Stimulated activated naive CD4-positive, alpha-beta T cell treated with Interleukin-2 at 50 U/mL for 16 hours (primary cell): ENCODE data around the gene HS3ST3B1.
A peak's percentile ranks its signal among the peaks of the same experiment; 100 is the strongest.

Experiments
- DNase-seq: peaks from one replicate; lab custom pipeline; 2025; lab: John Stamatoyannopoulos, UW

HS3ST3B1 gene

DNA sequence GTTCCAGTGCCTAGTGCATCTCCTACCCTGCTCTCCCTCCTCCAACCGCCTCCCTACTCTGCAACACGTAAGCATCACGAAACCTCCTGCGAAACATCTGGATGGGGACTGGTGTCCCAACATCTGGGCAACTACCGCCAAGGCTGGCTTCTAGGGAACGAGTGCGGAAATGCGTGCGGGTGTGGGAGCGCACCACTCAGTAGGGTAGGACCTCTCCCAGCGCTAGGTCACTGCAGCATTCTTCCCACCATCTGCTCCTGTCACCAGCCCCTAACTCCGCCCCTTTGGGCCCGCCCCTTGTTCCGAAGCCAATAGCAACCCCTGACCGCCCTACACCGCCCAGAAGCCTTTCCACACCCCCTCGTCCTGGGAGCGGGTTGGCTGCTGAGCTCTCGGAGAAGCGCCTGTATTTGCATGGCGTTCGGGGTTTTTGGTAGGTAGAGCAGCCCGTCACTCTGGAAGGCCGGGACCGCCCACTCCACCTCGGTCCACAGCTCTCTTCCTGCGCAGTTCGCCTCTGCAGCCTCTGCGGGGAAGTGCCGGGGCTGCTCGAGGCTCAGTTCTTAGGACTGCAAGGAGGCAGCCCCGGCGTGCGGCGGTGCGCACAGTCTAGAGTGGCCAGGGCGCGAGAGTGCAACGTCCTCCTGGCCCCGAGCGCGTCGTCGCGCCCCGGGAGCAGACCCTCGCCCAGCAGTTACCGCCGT lies at the start of gene HS3ST3B1:
TSS of gene HS3ST3B1 (plus strand) at position 507 of the 704 bp plus-strand sequence. CDS start 438 bp downstream, outside the sequence.
- DNase-seq = peak; percentile 100

DNA sequence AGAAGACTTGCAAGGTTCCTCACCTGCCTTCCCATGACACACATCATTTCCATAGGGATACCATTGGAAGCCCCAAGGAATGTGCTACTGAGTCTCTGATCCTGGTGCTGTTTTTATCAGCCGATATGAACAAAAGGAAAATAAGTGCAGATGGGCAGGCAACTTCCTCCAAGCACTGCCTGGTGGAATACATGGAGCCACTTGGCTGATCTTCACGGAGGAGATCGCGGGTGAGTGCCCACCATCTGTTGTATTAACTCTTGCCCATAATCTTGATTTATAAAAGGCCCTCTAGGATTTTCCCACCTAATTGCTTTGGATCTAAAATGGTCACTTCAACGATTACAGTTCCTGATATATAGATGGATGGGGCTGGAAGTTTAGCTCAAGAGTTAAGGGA lies 39.5 kb upstream of the HS3ST3B1 start:
- no peak for DNase-seq

DNA sequence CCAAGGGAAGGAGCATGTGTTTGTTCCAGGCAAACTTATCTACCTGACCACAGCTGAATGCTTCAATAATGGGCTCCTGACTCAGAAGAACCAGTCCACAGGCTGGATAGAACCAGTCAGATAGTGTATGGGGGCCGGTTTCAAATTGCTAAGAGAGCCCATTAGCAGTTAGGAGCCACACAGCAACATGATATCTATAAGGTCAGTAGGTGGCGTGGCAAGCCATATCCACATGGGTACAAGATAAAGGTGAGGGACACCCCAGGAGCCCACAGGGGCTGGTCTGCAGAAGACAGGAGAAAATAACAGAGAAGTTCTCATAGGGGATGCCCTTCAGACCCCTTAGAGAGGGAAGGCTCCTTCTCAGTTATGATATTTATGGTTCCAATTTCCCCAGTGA lies 32.6 kb upstream of the HS3ST3B1 start:
- no peak for DNase-seq

DNA sequence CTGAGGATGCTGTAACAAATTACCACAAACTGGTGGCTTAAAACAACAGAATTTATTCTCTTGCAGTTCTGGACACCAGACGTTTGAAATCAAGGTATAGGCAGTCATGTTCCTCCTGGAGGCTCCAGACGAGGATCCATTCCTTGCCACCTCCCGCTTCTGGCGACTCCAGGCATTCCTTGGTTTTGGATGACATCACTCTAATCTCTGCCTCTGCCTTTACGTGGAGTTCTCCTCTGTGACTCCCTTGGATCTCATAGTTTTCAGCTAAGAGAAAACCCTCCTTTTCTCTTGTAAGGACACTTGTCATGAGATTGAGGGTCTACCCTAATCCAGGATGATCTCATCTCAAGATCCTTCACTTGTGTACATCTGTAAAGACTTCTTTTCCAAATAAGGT lies 31.4 kb upstream of the HS3ST3B1 start:
- no peak for DNase-seq

DNA sequence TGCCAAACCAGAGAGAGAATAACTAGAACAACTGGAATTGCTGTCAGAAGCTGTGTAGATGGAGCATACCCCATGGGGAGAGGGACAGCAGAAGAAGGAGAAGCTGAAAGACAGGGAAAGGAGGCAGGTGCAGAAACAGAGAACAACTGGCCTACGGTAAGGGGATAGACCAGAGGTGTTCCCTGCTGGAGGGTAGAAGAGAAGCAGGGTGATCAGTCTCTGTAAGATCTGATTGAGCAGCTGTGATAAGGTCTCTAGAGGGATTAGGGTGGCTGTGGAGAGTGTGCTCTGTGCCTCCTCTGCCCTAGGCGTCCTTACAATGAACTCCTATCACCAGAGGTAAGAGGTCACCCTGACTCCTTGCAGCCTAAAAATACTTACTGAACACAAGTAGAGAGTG lies 30.4 kb upstream of the HS3ST3B1 start:
- DNase-seq = no peak

DNA sequence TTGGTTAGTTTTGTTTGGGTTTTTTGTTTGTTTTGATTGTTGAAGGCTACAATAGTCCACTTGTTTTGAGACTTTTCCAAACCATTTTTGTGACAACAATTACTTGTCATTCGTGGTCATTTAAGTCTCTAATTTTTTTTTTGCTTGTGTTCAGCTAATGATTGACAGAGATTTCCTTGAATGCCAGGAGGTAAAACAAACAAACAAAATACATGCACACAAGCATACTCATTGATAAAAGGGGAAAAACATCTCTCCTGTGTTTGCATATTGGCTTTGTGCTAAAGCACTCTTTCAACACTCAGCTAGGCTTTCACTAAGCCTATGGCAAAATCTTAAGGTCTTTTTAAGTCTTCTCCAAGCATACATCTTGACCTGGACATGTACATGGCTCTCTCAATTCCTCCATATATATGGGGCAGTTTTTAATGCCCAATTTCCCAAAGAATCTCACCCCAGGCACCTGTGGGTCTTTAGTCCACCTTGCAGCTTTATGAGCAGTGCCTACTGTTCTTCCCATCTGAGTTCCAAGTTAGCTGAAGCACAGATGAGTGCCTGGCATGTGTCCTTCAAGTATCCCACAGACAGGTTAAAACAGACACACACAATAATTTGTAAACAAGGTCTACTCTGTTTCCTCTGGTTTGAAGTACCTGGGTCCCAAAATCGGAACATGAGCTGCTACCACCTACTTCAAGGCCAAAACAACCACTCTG lies 24.2 kb upstream of the HS3ST3B1 start:
- no peak for DNase-seq

DNA sequence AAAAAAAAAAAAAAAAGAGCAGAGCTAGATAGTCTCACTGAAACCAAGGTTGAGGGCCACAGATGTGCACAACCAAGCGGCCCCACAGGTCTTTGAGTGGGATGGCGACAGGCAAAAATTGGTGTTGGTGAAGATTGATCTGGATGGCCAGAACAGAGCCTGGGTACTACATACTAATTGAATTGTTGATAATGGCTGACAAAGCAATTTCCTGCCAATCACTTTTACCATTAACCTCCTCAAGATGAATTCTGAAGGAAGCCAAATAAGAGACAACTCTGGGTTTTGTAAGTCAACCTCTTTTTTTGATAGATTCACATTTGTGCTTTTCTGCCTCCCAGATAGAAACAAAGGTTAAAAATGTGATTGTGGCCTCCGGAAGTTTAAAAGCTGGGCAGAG lies 19.4 kb upstream of the HS3ST3B1 start:
- no peak for DNase-seq

DNA sequence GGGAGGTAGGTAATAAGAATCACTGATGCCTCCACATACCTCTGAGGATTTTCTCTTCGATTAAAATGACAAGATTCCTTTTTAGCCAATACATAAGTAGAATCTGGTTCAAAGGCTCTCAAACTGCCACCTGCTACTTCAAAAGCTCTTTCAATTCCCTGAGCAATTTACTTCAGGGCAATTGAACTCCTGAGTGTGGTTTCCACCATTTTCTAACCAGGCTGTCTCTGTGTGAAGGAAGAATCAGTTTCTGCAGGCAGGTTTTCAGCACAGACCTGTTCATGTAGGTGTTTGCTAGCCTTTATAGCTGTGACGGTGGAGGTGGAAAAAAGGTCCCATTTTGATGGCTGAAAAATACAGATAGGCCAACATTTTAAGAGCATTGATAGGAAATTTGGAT lies 18.2 kb upstream of the HS3ST3B1 start:
- no peak for DNase-seq

DNA sequence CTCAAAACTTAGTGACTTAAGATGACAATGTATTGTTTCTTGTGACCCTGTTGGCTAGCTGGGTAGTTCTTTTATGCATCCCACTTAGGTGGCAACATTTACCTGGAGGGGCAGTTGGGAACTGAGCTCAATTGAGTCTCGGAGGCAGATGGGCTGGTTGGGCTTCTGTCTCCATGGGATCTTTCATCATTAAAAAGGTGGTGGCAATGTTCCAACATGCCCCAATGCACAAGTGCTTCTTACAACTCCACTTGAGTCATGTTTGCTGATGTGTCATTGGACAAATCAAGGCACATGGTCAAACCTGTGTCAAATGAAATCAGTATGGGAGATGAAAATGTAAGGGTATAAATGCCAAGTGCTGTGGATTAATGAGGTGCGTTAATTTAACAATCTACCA lies 11.7 kb upstream of the HS3ST3B1 start:
- DNase-seq = no peak

DNA sequence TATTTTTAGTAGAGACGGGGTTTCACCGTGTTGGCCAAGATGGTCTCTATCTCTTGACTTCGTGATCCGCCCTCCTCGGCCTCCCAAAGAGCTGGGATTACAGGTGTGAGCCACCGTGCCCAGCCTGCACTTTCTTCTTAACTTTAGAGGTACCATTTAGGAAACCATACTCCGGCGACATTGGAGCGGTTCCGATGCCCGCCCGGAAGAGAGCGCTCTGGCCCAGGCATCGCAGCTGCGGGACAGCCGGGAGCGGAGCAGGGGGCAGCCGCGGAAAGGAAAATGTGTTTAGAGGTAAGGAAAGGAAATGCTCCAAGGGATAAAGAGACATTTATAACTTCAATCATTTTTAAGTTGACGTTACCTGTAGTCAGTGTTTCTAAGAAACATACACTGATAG lies 6.0 kb upstream of the HS3ST3B1 start:
- DNase-seq = no peak

DNA sequence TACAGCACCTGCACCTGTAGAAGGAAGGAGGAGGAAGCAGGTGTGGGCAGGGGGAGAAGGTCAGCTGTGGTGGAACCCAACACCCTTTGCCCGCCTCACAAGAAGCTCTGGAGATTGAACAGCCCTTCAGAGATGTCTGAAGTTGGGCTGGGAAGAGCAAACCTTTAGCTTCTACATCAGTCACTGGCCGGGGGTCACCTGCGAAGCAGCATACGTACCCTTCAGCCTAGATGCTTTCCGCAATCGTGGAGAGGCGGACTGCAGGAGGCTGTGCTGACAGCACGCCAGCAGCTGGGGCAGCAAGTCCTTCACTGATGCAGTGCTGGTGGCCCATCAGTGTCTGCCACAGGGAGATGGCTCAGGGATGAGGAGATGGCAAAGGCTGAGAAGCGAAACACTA lies 5.2 kb upstream of the HS3ST3B1 start:
- no peak for DNase-seq

DNA sequence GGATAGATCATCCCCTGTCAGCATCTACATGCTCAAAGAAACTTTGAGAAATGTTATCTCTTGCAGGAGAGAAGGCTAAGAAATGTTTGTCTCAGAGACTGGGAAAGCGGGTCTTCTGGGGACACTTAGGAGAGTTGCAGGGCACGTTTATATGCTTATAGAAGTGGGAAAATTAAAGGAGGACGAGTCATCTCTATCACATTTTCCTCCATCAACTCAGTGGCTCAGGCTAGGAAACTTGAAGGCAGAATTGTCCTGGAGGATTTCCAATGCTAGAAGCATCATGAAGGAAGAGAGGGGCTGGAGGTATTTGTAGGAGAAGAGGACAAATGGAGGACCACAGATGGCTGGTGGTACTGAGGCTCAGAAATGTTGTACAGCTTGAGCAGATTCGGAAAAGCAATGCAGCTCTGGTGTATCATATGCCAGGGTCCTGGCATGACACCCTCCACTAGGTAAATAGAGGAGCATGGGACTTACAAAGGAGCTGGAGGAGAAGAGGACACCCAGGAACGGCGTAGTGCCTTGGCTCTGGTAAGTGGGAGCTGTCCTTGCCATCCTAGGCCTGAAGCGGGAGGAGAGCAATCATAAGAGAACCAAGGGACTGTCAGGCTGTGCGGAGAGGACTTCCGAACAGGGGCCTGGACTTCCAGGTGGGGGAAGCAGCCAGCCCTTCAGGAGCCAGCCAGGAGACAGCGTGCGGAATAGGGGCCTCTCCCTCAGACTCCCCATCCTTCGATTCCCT lies 4.5 kb upstream of the HS3ST3B1 start:
- no peak for DNase-seq

DNA sequence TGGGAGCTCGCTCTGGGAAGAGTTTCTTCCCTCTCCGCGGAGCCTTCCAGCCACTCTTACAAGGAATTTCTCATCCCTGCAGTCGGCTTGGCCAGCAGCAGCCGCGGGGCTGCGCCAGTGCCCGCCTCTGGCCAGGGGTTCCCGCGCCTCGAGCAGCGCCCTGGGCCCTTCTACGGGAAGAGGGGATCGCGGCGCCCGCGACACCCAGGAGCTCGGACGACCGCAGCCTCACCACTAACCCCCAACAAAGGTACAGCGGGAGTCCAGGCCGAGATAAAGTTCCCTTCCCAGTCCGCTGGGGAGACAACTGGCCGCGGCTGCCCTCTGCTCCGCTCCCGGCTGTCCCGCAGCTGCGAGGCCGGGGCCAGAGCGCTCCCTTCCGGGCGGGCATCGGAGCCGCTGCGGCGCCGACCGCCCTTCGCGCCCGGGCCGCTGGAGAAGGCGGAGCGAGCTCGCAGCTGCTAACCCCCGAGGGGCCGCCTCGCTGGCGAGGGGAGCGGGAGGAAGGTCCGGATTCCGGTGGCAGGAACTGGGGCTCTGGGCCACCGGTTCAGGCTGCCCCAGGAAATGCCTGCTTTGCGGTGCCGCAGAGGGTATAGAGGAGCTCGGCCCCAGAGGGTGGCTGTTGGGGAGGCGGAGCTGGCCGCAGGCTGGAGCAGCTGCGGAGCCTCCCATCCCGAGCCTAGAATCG lies 3.6 kb upstream of the HS3ST3B1 start:
- peak; percentile 12 for DNase-seq

DNA sequence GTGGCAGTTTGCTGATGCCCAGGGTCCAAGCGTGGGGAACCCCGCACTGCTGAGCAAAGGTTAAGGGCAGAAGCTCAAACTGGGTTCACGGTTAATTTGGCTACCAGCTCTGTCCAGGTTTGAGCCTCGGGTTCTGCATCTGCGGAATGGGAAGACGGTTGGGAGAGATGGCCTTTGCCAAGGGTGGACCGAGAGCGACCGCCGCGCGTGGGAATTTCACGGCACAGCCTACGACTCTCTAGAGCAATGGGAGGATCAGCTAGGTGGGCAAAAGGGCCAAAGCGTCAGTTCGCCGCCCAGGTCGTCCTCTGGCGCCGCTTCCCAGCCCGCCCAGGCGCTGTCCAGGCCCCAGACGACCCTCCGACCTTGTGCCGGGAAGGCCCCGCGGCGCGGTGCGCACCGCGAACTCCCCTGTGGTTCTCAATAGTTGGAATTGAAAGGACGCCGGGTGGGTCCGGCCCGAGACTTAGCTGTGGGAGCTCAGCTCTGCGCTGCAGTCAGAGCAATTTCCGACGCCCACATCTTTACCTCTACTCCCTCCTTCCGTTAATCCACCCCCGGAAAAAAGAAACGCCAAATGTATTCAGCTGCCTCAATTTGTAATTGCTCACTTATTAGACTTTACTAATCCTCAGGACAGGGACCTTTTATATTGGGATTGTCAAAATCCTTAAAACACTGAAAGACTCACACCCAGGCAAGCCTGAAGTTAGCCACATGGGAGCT lies 2.5 kb upstream of the HS3ST3B1 start:
- DNase-seq = no peak

DNA sequence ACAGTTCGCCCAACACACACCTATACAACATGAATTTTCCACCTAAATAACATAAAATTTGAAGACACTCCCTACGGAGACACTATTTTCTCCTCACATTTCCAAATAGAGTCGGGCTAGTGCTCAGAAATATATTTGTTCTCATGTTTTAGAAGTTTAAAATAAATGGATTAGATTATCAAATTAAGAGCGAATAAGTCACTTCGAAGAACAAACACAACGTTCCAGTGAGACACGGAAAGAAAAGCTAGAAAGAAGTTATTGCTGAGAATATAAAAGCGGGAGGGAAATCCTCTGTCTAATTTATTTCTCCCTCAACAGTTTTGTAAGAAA lies 2.0 kb upstream of the HS3ST3B1 start:
- DNase-seq = no peak

DNA sequence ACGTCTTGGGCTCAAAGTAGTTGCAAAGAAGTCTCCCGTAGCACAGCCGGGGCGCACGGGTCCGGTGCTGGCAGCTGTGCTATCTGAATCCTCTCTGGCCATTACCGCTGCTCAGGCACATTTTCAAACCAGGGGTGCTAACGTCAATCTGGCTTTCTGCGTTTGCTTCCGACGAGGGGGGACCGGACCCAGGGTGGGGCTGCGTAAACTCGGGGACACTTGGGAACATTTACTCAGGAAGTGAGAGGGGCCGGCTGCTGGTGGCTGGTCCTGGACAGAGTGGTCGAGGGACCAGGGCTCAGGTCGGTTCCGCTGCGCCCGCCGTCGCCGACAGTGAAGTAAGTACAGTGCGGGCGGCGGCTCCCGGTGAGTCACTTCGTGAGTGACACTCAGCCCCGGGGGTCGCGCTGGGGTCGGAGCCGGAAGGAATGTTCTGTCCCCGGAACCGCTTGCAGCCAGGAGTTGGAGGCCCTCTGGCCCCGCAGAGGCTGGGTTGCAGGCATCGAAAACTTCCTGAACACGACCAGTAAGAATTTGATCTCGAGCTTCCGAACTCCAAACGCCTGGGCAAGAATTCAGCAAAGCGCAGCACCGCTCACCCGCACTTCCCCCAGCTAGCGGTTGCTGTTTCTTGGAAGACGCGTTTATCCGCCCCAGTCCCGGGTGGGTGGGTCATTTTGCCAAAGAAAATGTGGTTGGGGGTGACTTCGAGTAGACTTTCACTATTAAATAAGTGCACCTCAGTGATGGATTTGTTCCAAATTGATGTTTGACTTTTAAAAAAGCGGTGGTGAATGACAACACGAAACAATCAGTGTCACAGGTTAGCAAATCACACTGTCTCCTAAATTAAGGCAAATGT lies 1.4 kb upstream of the HS3ST3B1 start:
- DNase-seq = peak; percentile 47

DNA sequence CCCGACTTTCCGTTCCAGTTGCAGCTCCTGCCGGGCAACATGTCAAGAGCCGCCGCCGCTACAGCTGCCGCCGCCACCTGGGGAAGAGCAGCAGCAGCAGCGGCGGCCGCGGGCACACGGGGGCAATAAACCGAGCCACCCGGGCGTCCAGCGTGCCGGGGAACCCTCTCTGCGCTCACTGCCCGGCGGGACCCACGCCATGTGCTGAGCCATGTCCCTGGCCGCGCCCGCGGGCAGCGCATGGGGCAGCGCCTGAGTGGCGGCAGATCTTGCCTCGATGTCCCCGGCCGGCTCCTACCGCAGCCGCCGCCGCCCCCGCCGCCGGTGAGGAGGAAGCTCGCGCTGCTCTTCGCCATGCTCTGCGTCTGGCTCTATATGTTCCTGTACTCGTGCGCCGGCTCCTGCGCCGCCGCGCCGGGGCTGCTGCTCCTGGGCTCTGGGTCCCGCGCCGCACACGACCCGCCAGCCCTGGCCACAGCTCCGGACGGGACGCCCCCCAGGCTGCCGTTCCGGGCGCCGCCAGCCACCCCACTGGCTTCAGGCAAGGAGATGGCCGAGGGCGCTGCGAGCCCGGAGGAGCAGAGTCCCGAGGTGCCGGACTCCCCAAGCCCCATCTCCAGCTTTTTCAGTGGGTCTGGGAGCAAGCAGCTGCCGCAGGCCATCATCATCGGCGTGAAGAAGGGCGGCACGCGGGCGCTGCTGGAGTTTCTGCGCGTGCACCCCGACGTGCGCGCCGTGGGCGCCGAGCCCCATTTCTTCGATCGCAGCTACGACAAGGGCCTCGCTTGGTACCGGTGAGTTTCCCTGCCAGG lies 604 bp downstream of the HS3ST3B1 start:
- DNase-seq = peak; percentile 58

DNA sequence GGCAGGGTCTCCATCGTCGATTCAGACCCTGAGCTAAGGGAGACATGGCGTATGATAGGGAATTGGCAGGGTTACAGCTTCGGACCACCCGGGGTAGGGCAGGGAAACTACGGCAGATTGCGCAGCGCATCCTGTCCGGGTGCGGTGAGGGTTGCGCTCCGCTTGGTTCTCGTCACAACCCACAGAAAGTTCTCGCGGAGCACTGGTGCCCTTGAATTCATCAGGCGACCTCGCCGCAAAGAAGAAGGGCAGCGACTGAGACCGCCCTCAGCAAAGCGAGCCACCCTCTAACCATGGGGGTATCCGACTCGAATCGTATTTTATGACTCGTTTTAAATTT lies 1.2 kb downstream of the HS3ST3B1 start:
- peak; percentile 58 for DNase-seq

DNA sequence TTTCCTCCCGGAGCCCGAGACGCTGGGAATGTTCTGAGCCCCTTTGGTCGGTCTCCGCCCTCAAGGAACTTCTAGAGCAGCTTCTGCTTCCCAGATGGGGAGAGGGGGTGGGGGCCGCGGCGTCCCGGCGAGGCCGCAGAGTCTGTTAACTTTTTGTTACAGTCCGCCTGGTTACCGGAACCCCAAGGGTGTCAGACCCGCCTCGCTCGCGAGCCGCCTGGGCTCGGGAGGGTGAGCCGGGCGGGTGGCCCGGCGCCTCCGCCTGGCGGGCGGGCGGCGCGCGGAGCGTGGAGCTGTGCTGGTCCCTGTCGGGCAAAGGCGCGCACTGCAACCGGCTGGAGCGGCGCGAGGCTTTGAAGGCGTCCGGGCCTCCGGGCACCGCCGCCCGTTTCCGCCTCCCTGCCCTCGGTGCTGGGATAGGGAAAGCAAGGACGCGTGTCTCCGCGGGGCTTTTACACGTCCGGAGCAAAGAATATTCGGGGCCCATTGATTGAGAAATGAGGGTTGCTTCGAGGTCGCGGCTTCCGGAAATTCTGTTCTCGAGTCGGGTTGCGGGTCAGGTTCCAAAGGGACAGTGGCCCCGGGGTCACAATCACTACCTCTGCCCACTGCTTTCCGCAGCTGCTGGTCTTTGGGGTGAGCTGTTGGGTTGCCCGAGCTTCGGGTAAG lies 1.7 kb downstream of the HS3ST3B1 start:
- DNase-seq = peak; percentile 79
